DOHH2 (cell line): Measurements from ENCODE around the gene COL27A1.

ENCODE experiments used
- CTCF ChIP-seq: fragments of 200-600 bp; sonication (generic); IDR thresholded peaks from one replicate; pipeline ENCODE4 v1.5.1; 2014; ENCODE audit warnings: antibody characterized with exemption, mild to moderate bottlenecking, low read depth, low read length; ENCODE audit not compliant: poor library complexity, severe bottlenecking
- EZH2phosphoT487 ChIP-seq: fragments of 200-600 bp; sonication (generic); IDR thresholded peaks from 2 replicates; pipeline ENCODE4 v1.6.1; 2017; ENCODE audit warnings: borderline replicate concordance, mild to moderate bottlenecking, antibody characterized with exemption, low read length, moderate library complexity, mixed read lengths

- TF ChIP-seq CTCF: no peak
- no peak for TF ChIP-seq EZH2phosphoT487
Measured at GRCh38 chr9:114146735-114147134, 8.6 kb upstream of the COL27A1 start.
